GM21717 (cell line): Measurements from ENCODE around the gene SRF.

Experiments
- ATAC-seq: cut with Tn5 transposase; IDR thresholded peaks from one replicate; pipeline ENCODE4 v1.9.1; 2021; ENCODE audit warnings: mild to moderate bottlenecking, moderate library complexity; ENCODE audit not compliant: unreplicated experiment

The SRF gene

DNA sequence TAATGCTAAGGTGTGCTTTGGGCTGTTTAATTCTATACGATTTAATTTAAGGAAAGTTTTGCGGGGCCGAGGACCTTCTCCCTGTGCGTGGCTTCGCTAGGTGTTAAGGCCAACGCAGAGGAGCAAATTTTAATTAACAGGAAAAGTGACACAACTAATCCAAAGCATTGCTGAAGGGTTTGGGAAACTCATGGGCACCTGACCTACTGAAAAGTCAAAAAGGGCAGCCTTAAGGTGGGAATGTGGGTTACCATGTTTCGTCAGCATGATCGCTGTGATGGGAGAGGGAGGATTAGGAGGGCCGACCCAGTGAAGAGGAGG, 10.5 kb downstream of the SRF start:
- no peak for ATAC-seq

DNA sequence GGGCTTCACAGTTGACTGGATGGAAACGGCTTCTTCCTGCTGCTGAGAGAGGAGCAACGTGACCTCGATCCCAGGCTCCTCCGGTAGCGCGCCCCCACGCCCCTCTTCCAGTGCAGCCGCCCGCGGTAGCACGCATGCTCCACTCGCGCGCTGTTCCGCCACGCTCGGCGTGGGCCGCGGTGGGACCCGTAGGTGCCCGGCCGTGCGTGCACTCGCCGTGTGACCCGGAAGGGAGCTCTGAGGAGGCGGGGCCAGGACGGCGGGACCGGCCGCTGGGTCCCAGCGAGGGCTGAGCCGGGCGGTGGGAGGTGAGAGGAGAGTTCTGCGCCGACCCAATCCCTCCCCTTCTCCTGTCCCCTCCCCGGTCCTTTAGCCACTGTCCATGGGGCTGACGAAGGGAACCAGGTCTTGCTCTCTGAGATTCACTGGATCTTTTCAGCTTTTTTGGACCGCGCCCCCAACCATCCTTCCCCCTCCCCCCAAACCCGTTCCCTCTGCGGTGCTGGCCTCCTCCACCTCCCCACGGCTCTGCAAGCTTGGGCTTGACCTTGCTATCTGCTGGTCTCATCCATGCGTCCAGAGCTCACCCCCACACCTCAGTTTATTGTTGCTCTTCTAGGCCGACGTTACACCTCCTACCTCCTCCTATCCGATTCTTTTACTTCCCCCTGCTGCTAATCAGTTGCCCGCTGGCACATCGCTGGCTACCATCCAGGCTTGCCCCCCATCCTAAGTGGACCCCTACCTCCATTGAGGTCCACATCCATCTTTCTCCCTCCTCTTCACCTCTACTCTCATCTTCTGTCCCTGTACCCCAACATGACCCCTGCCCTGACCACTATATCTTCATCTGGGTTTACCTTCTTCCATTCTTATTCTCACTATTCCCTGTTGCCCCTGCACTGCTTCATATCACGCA, 11.1 kb downstream of the SRF start, which contains the start of gene CUL9:
CUL9 (plus strand) TSS at position 255 of the 919 bp plus-strand sequence. CDS start 2,115 bp downstream, outside the sequence.
- peak; percentile 78 for ATAC-seq

DNA sequence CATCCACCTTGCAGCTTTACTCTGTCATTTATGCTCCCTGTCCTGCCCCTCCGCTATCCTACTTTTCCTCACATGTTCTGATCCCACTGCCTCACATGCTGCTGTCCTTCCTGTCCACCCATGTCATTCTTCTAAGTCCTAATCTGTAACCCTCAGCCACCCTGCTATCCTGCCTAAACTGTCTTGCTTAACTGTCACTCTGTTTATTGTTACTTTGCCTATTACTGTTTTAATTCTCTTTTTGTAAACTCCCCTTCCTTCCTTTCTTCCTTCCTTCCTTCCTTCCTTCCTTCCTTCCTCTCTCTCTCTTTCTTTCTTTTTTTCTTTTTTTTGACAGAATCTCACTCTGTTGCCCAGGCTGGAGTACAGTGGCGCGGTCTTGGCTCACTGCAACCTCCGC, 12.4 kb downstream of the SRF start:
- ATAC-seq, result no peak

DNA sequence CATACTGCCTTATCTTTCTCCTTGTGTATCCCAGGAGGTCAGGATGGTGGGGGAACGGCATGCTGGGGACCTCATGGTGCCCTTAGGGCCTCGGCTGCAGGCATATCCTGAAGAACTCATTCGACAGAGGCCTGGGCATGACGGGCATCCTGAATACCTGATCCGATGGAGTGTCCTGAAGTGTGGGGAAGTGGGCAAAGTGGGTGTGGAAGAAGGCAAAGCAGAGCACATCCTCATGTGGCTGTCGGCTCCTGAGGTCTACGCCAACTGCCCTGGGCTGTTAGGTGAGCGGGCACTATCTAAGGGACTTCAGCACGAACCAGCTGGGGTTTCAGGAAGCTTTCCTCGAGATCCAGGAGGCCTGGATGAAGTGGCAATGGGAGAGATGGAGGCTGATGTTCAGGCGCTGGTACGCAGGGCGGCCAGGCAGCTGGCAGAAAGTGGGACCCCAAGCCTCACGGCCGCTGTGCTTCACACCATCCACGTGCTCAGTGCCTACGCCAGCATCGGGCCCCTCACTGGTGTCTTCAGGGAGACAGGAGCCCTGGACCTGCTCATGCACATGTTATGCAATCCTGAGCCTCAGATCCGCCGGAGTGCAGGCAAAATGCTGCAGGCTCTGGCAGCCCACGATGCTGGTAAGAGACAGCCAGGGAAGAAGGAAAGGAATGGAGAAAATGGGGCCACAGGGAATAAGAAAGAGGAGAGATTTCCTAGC, 13.4 kb downstream of the SRF start:
- no peak for ATAC-seq

DNA sequence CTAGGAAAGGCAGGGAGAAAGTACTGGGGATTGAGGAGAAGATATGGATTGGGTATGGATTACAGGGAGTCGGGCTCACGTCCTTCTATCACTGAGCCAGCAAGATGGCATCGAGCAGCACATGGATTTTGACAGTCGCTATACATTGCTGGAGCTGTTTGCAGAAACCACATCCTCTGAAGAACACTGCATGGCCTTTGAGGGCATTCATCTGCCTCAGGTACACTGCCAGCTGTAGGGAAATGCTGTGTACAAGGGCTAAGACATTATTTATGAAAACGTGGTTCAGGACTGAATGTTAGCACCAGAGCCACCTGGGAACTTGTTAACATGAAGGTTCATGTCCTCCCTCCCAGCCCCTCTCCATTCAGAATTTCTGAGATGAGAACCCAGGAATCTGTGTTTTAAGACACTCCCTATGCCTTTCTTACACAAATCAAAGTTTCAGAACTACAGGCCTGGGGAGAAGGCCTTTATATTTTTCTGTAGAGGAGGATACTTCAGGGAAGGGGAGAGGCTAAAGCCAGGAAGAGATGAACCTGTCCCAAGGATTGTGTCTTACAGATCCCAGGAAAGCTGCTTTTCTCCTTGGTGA, 14.4 kb downstream of the SRF start:
- ATAC-seq, result no peak

DNA sequence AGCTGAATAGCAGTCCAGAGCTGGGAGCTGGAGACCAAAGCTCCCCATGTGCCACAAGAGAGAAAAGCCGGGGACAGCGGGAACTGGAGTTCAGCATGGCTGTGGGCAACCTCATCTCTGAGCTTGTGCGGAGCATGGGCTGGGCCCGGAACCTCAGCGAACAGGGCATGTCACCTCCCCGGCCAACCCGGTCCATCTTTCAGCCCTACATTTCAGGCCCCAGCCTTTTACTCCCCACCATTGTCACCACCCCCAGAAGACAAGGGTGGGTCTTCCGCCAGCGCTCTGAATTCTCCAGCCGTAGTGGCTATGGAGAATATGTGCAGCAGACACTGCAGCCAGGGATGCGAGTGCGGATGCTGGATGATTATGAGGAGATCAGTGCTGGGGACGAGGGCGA, 14.9 kb downstream of the SRF start:
- ATAC-seq, result no peak

DNA sequence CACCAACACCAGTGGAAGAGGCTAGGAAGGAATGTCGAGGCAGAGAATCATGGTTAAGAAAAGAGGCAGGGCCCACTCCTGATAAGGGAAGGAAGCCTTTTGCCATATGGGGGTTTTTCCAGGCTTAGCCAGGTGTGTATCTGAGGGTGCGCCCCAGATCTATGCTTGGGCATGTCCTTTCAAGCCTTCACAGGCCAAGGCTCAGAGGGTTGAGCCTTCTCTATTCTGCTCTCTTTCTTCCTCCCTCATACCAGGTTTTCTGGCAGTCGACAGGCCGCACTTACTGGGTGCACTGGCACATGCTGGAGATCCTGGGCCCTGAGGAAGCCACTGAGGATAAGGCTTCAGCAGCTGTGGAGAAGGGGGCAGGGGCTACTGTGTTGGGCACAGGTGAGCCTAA, 15.6 kb downstream of the SRF start:
- ATAC-seq, result no peak

DNA sequence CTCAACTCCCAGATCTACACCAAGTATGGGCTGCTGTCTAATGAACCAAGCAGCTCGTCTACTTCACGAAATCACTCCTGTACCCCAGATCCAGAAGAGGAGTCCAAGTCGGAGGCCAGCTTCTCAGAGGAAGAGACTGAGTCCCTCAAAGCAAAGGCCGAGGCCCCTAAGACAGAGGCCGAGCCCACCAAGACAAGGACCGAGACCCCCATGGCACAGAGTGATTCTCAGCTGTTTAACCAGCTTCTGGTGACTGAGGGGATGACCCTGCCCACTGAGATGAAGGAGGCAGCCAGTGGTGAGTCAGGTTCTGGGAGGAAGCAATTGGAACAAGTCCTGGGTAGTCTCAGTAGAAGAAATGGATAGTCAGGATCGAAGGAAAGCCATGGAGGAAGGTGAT, 16.8 kb downstream of the SRF start:
- no peak for ATAC-seq

DNA sequence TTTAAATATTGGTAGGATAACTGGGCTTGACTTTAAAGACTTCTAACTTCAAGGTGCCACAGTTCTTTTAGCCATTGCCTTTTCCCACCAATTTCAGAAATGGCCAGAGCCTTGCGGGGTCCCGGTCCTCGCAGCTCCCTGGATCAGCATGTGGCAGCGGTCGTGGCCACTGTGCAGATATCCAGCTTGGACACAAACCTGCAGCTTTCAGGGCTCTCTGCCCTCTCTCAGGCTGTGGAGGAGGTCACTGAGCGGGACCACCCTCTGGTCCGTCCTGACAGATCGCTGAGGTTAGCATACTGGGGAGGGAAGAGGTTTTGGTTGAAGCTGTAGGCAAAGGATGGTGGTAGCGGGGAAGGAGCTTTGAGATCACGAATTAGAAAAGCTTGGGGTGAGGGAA, 17.4 kb downstream of the SRF start:
- ATAC-seq, result no peak

DNA sequence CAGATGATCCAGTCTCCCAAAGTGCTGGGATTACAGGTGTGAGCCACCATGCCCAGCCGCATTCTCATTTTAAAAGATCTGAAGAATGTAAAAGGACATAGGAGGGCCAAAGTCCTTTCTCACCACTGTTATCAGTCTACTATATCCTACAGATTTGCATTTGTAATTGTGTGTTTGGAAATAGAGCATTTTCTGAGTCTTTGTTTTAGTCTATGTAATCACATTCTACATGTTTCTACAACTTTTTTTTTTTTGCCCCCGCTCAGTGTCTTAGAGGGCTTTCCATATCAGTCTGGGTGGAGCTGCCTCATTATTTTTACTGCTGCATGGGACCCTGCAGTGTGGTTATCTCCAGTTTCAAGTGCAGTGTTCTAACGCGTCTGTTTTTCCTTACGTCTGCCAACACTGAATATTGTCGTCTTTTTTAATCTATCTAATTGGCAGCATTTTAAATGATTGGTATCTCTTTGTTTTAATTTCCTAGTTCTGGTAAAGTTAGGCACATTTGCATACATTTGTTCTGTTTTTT, 18.8 kb downstream of the SRF start:
- no peak for ATAC-seq

DNA sequence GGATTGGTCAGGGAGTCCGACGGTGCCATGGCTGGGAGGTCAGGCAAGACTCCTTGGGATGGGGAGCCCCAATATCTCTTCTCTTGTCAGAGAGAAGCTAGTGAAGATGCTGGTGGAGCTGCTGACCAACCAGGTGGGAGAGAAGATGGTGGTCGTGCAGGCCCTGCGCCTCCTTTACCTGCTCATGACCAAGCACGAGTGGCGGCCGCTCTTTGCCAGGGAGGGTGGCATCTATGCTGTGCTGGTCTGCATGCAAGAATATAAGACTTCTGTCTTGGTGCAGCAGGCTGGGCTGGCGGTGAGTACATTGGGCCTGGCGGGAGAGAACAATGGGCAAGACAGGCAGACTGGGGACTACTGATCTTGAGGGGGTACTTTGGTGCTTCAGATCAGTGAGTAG, 21.8 kb downstream of the SRF start:
- no peak for ATAC-seq

DNA sequence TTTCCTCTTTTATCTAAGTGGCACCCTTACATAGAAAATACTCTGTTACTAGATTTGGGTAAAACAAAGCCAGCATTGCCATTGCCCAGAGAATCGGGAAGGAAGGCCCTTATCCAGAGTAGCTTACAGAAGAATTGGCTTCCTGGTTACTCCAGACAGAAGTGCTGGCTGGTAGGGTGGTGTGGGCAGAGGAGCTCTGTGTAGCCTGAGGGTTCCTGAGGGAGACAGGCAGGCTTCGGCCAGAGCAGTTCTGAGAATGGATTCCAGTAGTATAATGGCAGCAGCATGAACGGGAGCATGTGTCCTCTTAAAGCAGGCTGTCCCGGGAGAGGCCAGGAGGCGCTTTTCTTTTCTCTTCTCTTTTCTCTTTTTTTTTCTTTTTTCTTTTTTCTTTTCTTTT, 22.9 kb downstream of the SRF start:
- no peak for ATAC-seq

DNA sequence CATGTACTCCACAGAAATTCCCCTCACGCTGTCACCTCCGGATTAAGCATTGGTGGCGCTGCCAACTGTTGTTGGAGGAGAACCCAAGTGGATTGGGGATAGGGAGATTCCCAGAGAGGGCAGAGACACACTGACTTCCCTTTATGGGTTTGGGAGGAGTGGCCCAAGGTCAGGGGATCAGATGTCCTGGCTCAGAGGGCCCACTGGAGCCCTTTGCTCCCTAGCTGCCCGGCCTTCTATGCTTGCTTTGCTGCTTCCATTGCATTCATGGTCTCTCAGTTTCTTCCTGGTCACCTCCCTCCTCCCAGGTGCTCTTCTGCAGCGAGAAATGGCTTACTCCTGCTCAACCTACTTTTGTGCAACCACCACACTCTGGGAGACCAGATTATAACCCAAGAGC, 25.3 kb downstream of the SRF start:
- ATAC-seq, result no peak

DNA sequence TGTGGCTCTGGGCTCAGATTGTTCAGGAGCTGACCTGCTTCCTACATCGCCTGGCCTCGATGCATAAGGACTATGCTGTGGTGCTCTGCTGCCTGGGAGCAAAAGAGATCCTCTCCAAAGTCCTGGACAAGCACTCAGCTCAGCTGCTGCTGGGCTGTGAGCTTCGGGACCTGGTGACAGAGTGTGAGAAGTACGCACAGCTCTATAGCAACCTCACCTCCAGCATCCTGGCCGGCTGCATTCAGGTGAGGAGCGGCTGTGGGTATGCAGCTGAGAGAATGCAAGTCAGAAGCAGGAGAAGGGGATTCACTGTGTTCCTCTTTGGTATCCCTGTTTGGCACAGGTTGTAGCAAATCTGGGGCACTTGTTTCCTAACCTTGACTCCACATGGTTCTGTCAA, 28.8 kb downstream of the SRF start:
- ATAC-seq, result no peak

DNA sequence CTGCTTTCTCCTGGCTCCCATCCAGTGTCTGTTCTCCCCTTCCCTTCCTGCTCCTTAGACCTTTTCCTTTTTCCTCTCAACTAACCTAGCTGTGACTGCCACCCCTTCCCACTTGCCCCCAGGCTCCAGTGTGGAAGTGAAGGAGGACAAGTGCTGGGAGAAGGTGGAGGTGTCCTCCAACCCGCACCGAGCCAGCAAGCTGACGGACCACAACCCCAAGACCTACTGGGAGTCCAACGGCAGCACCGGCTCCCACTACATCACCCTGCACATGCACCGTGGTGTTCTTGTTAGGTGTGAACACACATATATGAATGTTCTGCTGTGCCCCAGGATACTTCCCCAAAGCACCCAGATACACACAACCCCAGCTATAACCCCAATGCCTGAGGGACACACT, 29.5 kb downstream of the SRF start:
- ATAC-seq, result no peak

DNA sequence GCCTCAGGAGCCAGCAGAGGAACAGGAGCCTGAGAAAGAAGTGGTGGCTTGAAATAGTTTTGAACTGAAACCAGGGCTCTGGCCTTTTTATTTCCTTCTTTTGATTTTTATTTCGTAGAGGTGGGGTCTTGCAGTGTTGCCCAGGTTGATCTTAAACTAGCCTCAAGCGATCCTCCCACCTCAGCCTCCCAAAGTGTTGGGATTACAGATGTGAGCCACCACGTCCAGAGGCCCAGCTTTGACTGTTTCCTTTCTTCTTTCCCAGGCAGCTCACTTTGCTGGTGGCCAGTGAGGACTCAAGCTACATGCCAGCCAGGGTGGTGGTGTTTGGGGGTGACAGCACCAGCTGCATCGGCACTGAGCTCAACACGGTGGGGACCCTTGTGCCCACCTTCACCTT, 31.4 kb downstream of the SRF start:
- no peak for ATAC-seq

DNA sequence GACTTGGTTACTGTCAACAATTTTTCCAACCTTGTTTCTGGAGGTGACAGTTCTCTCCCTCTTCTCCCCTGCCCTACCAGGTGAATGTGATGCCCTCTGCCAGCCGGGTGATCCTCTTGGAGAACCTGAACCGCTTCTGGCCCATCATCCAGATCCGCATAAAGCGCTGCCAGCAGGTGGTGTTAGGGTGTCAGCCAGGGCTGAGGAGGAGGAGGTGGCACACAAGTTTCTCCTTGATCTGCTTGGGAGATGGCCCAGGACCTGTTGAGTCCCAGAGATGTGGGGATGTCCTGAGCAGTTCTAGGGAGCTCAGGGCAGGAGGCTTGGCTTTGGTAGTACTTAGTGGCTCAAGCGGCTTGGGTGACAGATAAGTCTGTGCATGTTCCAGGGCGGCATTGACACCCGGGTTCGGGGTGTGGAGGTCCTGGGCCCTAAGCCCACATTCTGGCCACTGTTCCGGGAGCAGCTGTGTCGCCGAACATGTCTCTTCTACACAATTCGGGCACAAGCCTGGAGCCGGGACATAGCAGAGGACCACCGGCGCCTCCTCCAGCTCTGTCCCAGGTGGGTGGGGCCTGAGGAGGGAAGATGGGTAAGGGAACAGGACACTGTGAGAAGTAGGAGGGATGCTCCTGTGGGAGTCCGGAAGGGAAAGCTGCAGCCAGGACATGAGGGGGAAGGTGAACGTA, 32.1 kb downstream of the SRF start:
- no peak for ATAC-seq

DNA sequence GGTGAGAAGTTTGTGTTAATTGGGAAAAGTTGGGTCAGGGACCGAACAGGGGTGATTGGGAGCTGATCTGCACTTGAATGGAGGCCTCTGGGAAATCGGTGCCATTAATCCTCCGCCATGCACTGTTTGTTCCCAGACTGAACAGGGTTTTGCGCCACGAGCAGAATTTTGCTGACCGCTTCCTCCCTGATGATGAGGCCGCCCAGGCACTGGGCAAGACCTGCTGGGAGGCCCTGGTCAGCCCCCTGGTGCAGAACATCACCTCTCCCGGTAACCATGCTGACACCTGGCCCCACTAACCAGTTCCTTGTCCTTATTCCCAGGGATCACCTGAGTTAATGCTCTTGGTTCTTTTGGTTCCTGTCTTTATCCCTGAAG, 32.6 kb downstream of the SRF start:
- ATAC-seq, result no peak

DNA sequence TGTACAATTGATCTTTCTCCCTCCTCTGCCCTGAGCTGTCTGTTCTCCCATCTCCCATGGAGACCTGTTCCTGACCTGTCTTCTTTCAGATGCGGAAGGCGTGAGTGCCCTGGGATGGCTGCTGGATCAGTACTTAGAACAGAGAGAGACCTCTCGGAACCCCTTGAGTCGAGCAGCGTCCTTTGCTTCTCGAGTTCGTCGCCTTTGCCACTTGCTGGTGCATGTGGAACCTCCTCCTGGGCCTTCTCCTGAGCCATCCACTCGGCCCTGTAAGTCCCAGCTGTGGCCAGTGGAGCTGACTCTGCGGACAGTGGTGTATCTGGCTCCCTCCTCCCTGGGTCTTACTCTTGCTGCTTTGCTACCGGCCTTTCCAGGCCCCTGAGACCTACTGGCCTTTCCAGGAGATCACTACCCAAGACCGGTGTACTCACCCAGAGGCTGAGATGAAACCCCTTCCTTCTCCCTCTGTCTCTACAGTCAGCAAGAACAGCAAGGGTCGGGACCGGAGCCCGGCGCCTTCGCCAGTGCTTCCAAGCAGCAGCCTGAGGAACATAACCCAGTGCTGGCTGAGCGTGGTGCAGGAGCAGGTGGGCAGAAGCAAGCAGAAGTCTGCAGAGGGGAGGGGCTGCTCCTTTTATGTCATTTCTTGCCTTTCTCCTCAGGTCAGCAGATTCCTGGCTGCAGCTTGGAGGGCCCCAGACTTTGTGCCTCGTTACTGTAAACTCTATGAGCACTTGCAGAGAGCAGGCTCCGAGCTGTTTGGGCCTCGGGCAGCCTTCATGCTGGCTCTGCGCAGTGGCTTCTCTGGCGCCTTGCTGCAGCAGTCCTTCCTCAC, 33.4 kb downstream of the SRF start:
- no peak for ATAC-seq

DNA sequence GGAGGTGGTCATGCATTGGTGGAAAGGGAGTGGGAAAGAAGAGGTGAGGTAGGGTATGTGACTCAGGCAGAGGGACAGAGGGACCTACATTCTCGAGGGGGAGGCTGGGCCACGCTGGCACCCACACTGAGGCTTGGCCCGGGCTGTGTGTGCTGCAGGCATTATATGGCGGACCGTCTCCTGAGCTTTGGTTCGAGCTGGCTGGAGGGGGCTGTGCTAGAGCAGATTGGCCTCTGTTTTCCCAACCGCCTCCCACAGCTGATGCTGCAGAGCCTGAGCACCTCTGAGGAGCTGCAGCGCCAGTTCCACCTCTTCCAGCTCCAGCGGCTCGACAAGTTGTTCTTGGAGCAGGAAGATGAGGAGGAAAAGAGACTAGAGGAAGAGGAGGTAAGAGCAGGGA, 34.8 kb downstream of the SRF start:
- no peak for ATAC-seq
